ENCODE data around the gene GABRA4.

GRCh38 chr4:46952451-46952850 lies 40.9 kb downstream of the GABRA4 start:
- TF ChIP-seq POLR2A (IDR thresholded peaks at IDR 0.05) (no peak), POLR2AphosphoS5 (IDR thresholded peaks at IDR 0.05) (no peak), CTCF (IDR thresholded peaks at IDR 0.05) (no peak)

All from transverse colon (tissue), 4 donors.